Endothelial cell of umbilical vein (primary cell): ENCODE measurements around the gene TSPAN13. TPM values are rescaled to one million over a fixed set of nuclear protein-coding genes. Genes with fewer than 3 reads are reported as not detected.

Experiments used
- BruUV-seq: library from RNA; stranded (reverse); fragments of 400-500 nt; replicated peaks from 2 replicates; lab custom pipeline; 2021; lab: Mats Ljungman, UMichigan
- CTCF ChIA-PET: fragments of 300-600, 350-600 bp; sonication (Branson Sonifier 250); formaldehyde crosslinking; loops from one replicate; lab custom pipeline; 2021; ENCODE audit warnings: antibody characterized with exemption, inconsistent platforms; lab: Charles Lee
- POLR2A ChIA-PET: fragments of 300-600, 350-600 bp; sonication (Branson Sonifier 250); formaldehyde crosslinking; loops from one replicate; lab custom pipeline; 2021; ENCODE audit warnings: antibody characterized with exemption, inconsistent platforms; lab: Charles Lee
- DNase-seq: peaks from one replicate; pipeline ENCODE4 v3.0.0-alpha.2; 2011; ENCODE audit warnings: low read depth, low spot score
- FAIRE-seq: peaks from 2 replicates; lab custom pipeline; 2011; peaks lifted over from hg19 to GRCh38; lab: Jason Lieb, UNC
- H2AFZ ChIP-seq: 2 replicates; pipeline ENCODE4 v1.6.0; 2012; ENCODE audit warnings: low read depth, low read length, control low read depth, inconsistent platforms
- H3K27ac ChIP-seq: 2 replicates; pipeline ENCODE4 v1.5.1; 2011; ENCODE audit warnings: low read depth, mild to moderate bottlenecking, control low read depth, low read length, moderate library complexity; ENCODE audit not compliant: insufficient read depth
- H3K27me3 ChIP-seq, 2 experiments: 2 replicates each; pipeline versions ENCODE4 v1.6.0 to v1.6.1; 2011; ENCODE audit warnings: low read length in 2 of 2, mixed read lengths in 1 of 2; ENCODE audit not compliant: control insufficient read depth in 2 of 2, insufficient read depth in 2 of 2
- H3K36me3 ChIP-seq, 2 experiments: 2 replicates in 1 of 2; 3 replicates in 1 of 2; pipeline ENCODE4 v1.5.1; 2011; ENCODE audit warnings: low read length in 2 of 2, mild to moderate bottlenecking in 1 of 2, moderate library complexity in 1 of 2; ENCODE audit not compliant: control insufficient read depth in 2 of 2, insufficient read depth in 2 of 2; ENCODE audit errors: extremely low read depth in 1 of 2
- H3K4me1 ChIP-seq: 3 replicates; pipeline ENCODE4 v1.5.1; 2011; ENCODE audit warnings: mild to moderate bottlenecking, low read length; ENCODE audit not compliant: control insufficient read depth, insufficient read depth; ENCODE audit errors: extremely low read depth
- H3K4me2 ChIP-seq: 2 replicates; pipeline ENCODE4 v1.6.1; 2011; ENCODE audit warnings: low read length, control low read depth, mixed read lengths; ENCODE audit not compliant: insufficient read depth
- H3K4me3 ChIP-seq, 3 experiments: fragments of 200-600 bp in 1 of 3; sonication (generic), shearing (Covaris generic) in 1 of 3; replicated peaks in 1 of 3; 2 replicates each; pipeline ENCODE4 v1.5.1; 2011 to 2016; ENCODE audit warnings: control low read depth in 3 of 3, low read length in 3 of 3, mild to moderate bottlenecking in 2 of 3, inconsistent platforms in 1 of 3, low read depth in 1 of 3, moderate library complexity in 1 of 3; ENCODE audit not compliant: insufficient read depth in 1 of 3
- H3K79me2 ChIP-seq: 2 replicates; pipeline ENCODE4 v1.6.0; 2012; ENCODE audit warnings: low read length, inconsistent platforms; ENCODE audit not compliant: control insufficient read depth, insufficient read depth
- H3K9ac ChIP-seq: replicated peaks from 2 replicates; pipeline ENCODE3; 2011; ENCODE audit warnings: low read length, control low read depth; ENCODE audit not compliant: insufficient read depth; ENCODE audit errors: extremely low read depth
- H3K9me1 ChIP-seq: replicated peaks from 3 replicates; pipeline ENCODE4 v1.6.0; 2011; ENCODE audit warnings: mild to moderate bottlenecking, low read length; ENCODE audit not compliant: control insufficient read depth, insufficient read depth; ENCODE audit errors: extremely low read depth
- H3K9me3 ChIP-seq: replicated peaks from 2 replicates; pipeline ENCODE4 v1.5.1; 2012; ENCODE audit warnings: low read length, inconsistent platforms; ENCODE audit not compliant: control insufficient read depth, insufficient read depth
- H4K20me1 ChIP-seq: replicated peaks from 2 replicates; pipeline ENCODE3; 2011; ENCODE audit warnings: mild to moderate bottlenecking, low read length; ENCODE audit not compliant: control insufficient read depth, insufficient read depth; ENCODE audit errors: extremely low read depth
- EZH2 ChIP-seq: IDR thresholded peaks from 2 replicates; pipeline ENCODE4 v1.6.1; 2012; ENCODE audit warnings: borderline replicate concordance, low read depth, mild to moderate bottlenecking, moderate library complexity, low read length, inconsistent platforms; ENCODE audit not compliant: severe bottlenecking
- FOS ChIP-seq: IDR thresholded peaks from 2 replicates; pipeline ENCODE4 v1.6.1; 2011; ENCODE audit warnings: mild to moderate bottlenecking, low read length, moderate library complexity, borderline replicate concordance; ENCODE audit not compliant: insufficient read depth
- GATA2 ChIP-seq: IDR thresholded peaks from 2 replicates; pipeline ENCODE4 v1.7.0; 2011; ENCODE audit warnings: low read depth, mild to moderate bottlenecking, moderate library complexity, mixed read lengths, low read length; ENCODE audit not compliant: insufficient read length, insufficient read depth
- JUN ChIP-seq: IDR thresholded peaks from 2 replicates; pipeline ENCODE4 v1.6.1; 2011; ENCODE audit warnings: borderline replicate concordance, low read depth; ENCODE audit not compliant: insufficient read length, insufficient read depth
- MYC ChIP-seq: IDR thresholded peaks from one replicate; pipeline ENCODE4 v1.6.1; 2011; ENCODE audit warnings: mild to moderate bottlenecking, low read depth, low read length
- POLR2A ChIP-seq: IDR thresholded peaks from 2 replicates; pipeline ENCODE4 v1.6.1; 2012; ENCODE audit warnings: low read depth, mild to moderate bottlenecking, control low read depth, low read length
- POLR2AphosphoS5 ChIP-seq: IDR thresholded peaks from 2 replicates; pipeline ENCODE4 v1.6.1; 2012; ENCODE audit warnings: low read depth, mild to moderate bottlenecking, control low read depth, low read length, moderate library complexity; ENCODE audit not compliant: insufficient read depth
- dilution Hi-C: fragments of 300-500 bp; cut with MboI; formaldehyde crosslinking; loops from one replicate; pipeline ENCODE4 v1.15.0; 2019; ENCODE audit warnings: low sequenced_read_pairs; ENCODE audit not compliant: extremely low pct_ligation_motif_present
- intact Hi-C: fragments of 100-400 bp; cut with micrococcal nuclease; formaldehyde crosslinking; loops from one replicate; pipeline ENCODE4 v1.10.0; 2022
- polyA plus RNA-seq, 4 experiments: library from polyadenylated mRNA; depleted of rRNA in 3 of 4; stranded (reverse) in 3 of 4; unstranded in 1 of 4; fragments of >200 nt; gene quantifications; 2 replicates each; pipeline versions ENCODE4 v1.2.1 to v1.2.3, GENCODE V29; 2011 to 2012; ENCODE audit warnings: missing spikeins in 1 of 4
- total RNA-seq: library from RNA; stranded (reverse); gene quantifications from 2 replicates; pipeline ENCODE4 v1.2.3, GENCODE V29; 2021
- TF ChIP-seq, protein P1 (sequence below): IDR thresholded peaks from 2 replicates; pipeline ENCODE4 v1.6.1; 2011; ENCODE audit not compliant: insufficient read depth, insufficient read length
- TF ChIP-seq, protein P2 (sequence below), 2 donors: IDR thresholded peaks; 1 replicate in 1 of 2; 2 replicates in 1 of 2; pipeline ENCODE4 v1.5.1; 2011; ENCODE audit warnings: low read length in 2 of 2, mild to moderate bottlenecking in 2 of 2, moderate library complexity in 2 of 2, control low read depth in 1 of 2, inconsistent platforms in 1 of 2, low read depth in 1 of 2; ENCODE audit not compliant: insufficient read depth in 1 of 2; ENCODE audit errors: extremely low read depth in 1 of 2

The TSPAN13 gene
- total and polyA plus RNA-seq, 2 donors (not counting 3 experiments of a cell fraction or from before 2014, with no cell fraction given), result 13.3 to 33.0 TPM

DNA sequence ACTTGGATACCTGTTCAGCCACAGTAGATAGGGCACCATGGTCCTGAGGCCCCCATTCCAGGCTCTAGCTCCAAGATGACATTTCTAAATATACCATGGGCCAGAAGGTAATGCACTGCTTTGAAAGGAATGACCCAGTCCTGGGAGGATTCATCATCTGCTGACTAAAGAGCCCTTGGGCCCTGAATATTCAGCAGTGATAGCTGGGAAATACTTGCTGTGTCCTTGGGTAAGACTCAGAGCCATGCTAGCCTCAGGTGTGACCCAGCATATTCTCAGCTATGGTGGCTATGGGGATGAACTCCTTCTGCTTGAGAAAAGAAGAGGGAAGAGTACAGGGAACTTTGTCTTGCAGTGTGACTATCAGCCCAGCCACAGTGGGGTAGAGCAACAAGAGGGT is 72.5 kb downstream of the TSPAN13 start:
- Histone ChIP-seq H3K27me3 (peaks cover 0 to 2% of the 10 kb centered on the region in 2 experiments), H3K4me2 (no peak overlapping the region), H3K9me1 (no peaks in the 10 kb centered on the region), H3K9me3 (no peaks in the 10 kb centered on the region), H3K27ac (no peak overlapping the region), H3K9ac (no peak overlapping the region), H3K4me3 (no peak overlapping the region), H3K36me3 (no peaks in the 10 kb centered on the region), H3K79me2 (no peaks in the 10 kb centered on the region), H3K4me1 (no peaks in the 10 kb centered on the region), H2AFZ (no peak overlapping the region), H4K20me1 (no peaks in the 10 kb centered on the region)
- intact Hi-C loops, result no loop called here
- no TSS peak for BruUV-seq
- no peak for TF ChIP-seq MYC
- no peak for TF ChIP-seq JUN
- no peak for TF ChIP-seq GATA2
- no peak for TF ChIP-seq POLR2A
- dilution Hi-C loops, result no loop called here
- ChIA-PET CTCF (interaction anchor here (1.2 kb wide), 1 partner anchor 13 kb away, joined by 3 read pairs; no protein-coding TSS in a partner anchor), POLR2A (no interaction called here)
- FAIRE-seq (no peak), DNase-seq (no peak)

DNA sequence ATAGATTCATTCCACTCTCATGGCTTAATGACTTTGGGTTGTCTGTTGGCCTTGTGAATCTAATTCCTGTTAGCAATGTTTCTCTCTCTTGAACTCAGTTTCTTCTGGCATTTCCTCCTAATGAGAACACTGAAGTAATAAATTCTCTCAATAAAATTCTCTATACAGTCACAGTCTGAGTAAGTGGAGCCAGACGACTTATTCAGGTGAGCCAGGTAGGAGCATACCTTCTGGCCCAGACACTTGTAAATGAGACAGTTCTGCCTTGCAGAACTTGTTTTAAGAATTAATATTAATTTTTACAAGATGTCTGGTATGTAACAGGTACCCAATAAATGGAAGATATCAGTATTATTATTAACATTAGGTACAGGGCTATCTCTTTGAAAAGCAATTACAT is 79.8 kb downstream of the TSPAN13 start:
- no peak for TF ChIP-seq MYC
- TF ChIP-seq POLR2A, result no peak
- TF ChIP-seq, protein P1, sequence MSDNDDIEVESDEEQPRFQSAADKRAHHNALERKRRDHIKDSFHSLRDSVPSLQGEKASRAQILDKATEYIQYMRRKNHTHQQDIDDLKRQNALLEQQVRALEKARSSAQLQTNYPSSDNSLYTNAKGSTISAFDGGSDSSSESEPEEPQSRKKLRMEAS, result no peak
- TF ChIP-seq FOS, result no peak
- no peak for TF ChIP-seq JUN
- TF ChIP-seq GATA2, result no peak
- TF ChIP-seq POLR2AphosphoS5, result no peak
- TF ChIP-seq, protein P2, sequence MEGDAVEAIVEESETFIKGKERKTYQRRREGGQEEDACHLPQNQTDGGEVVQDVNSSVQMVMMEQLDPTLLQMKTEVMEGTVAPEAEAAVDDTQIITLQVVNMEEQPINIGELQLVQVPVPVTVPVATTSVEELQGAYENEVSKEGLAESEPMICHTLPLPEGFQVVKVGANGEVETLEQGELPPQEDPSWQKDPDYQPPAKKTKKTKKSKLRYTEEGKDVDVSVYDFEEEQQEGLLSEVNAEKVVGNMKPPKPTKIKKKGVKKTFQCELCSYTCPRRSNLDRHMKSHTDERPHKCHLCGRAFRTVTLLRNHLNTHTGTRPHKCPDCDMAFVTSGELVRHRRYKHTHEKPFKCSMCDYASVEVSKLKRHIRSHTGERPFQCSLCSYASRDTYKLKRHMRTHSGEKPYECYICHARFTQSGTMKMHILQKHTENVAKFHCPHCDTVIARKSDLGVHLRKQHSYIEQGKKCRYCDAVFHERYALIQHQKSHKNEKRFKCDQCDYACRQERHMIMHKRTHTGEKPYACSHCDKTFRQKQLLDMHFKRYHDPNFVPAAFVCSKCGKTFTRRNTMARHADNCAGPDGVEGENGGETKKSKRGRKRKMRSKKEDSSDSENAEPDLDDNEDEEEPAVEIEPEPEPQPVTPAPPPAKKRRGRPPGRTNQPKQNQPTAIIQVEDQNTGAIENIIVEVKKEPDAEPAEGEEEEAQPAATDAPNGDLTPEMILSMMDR (IDR thresholded peaks at IDR 0.05; ENCODE audit: extremely low read depth in 1 of 2, insufficient read depth in 1 of 2, low read depth in 1 of 2, low read length in 2 of 2), result no peak
- TF ChIP-seq EZH2, result no peak
- Histone ChIP-seq H3K27me3 (no peaks in the 10 kb centered on the region), H3K79me2 (no peaks in the 10 kb centered on the region), H2AFZ (no peak overlapping the region), H3K9me3 (no peaks in the 10 kb centered on the region), H3K9me1 (no peaks in the 10 kb centered on the region), H3K4me2 (no peak overlapping the region), H3K36me3 (no peaks in the 10 kb centered on the region), H3K27ac (no peak overlapping the region), H3K4me3 (no peak overlapping the region), H3K9ac (no peak overlapping the region), H4K20me1 (no peaks in the 10 kb centered on the region), H3K4me1 (no peaks in the 10 kb centered on the region)
- intact Hi-C loops, result no loop called here
- no TSS peak for BruUV-seq
- ChIA-PET CTCF (no interaction called here), POLR2A (no interaction called here)
- no peak for DNase-seq
- dilution Hi-C loops, result no loop called here
- FAIRE-seq, result no peak
